ENCODE data around the gene ST7.

The ST7 gene

DNA sequence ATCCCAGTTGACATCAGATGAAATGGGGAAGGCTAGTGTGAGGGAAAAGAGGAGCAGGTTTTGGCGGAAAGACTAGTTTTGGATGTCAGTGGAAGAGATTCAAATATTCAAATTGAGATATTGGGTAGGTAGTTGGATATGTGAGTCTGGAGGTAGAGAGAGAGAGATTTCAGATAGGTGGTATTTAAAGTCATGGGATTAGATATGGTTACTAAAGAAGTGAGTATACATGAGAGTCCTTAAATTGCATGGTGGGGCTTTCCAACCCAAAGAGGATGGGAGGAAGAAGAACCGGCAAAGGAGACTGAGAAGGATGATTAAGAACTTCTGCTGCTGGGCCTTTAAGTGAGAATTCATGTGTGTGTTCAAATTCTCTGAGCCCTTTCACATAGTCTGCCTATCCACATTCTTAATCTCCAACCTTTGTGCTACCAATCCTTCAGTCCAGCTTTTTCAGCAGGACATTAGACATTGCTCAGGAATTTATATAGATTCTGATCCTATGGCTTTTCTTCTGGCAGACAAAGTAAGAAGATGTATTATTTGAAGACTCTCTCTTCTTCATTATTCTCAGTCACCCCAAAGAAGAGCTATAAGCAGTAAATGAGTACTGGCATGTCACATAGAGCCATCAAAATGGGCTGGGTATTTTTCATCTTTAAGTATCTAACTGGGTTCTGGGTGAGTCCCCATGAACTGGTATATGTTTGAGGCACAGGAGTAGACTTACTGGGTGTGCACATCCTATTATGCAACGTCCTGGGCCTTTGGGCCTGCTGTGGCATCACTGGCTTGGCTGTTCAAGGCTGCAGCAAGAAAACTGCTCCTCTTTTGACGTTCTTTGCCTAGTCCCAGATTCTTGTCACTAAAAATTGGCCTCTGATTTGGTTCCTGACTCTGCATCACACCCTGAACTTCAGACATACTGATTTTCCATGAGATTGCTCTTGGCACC, 33.6 kb downstream of the ST7 start:
- DNase-seq (ENCODE audit: low read depth), result peak; percentile 32
- no peak for TF ChIP-seq CTCF (IDR thresholded peaks at IDR 0.05; ENCODE audit: insufficient read depth, low read depth, low read length, missing control alignments)
- no peak overlapping the region for H3K4me3 ChIP-seq (ENCODE audit: low read length)

DNA sequence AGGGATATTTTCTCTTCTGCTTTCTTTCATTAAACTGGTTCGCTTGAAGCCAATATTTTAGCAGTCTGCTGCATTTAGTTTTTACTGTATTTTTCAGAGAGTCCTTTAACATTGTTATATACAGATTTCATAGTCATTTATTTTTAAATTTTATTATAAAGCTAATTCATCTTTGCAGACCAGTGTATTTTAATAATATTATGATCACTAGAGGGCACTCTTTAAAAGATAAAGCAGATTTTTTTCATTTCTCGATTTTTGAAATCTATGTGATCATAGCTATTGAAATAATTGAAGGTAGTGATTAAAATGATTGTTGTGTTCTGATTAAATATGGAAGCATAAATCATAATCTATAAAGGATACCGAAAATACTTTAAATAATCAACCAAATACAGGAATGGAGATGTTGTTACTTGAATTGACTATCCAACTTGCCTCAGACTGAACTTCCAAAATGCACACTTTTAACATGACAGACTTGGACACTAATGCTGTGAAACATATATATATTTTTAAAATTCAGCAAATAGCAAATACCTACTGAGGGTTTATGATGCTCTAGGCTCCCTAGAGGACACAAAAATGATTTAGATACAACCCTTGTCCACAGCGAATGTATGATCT, 35.2 kb downstream of the ST7 start:
- no peak overlapping the region for H3K4me3 ChIP-seq (ENCODE audit: low read length)
- no peak for DNase-seq (ENCODE audit: low read depth)
- TF ChIP-seq CTCF (IDR thresholded peaks at IDR 0.05; ENCODE audit: insufficient read depth, low read depth, low read length, missing control alignments), result no peak

GRCh38 chr7:116990056-116990455, 36.8 kb downstream of the ST7 start:
- DNase-seq (ENCODE audit: low read depth), result peak; percentile 65
- H3K4me3 ChIP-seq (ENCODE audit: low read length), result no peak overlapping the region
- TF ChIP-seq CTCF (IDR thresholded peaks at IDR 0.05; ENCODE audit: insufficient read depth, low read depth, low read length, missing control alignments), result no peak

DNA sequence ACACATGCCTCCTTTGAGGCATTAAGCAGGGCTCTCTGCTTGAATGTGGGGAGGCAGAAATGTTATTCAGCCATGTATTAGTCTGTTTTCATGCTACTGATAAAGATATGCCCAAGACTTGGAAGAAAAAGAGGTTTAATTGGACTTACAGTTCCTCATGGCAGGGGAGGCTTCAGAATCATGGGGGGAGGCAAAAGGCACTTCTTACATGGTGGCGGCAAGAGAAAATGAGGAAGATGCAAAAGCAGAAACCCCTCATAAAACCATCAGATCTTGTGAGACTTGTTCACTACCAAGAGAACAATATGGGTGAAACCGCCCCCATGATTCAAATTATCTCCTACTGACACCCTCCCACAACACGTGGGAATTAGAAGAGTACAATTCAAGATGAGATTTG, 37.9 kb downstream of the ST7 start:
- DNase-seq (ENCODE audit: low read depth), result no peak
- H3K4me3 ChIP-seq (ENCODE audit: low read length), result no peak overlapping the region
- no peak for TF ChIP-seq CTCF (IDR thresholded peaks at IDR 0.05; ENCODE audit: insufficient read depth, low read depth, low read length, missing control alignments)

DNA sequence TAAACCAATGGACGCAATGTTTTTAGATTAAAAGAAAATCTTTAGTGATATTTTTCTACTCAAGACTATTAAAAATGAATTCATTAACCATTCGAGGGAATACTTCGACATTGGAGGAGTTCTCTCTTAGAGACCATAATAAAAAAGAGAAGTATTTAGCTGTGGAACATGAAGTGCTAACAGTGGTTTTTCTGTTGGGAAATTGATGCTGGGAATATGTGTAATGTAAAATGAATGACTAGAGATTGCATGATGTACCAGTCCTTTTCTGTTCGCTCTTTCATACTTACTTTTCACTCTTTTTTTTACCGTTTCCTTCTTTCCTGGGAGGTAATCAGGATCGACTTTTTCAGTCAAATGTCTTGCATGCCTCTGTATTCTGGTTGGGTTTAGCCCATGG, 41.3 kb downstream of the ST7 start:
- no peak for TF ChIP-seq CTCF (IDR thresholded peaks at IDR 0.05; ENCODE audit: insufficient read depth, low read depth, low read length, missing control alignments)
- no peak overlapping the region for H3K4me3 ChIP-seq (ENCODE audit: low read length)
- no peak for DNase-seq (ENCODE audit: low read depth)

DNA sequence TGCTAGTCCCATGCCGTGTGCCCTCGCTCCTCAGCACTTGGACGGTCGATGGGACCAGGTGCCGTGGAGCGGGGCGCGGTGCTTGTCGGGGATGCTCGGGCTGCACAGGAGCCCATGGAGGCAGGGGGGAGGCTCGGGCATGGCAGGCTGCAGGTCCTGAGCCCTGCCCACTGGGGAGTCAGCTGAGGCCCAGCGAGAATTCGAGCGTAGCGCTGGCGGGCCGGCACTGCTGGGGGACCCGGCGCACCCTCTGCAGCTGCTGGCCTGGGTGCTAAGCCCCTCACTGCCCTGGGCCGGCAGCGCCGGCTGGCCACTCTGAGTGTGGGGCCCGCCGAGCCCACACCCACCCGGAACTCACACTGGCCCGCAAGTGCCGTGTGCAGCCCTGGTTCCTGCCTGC, 44.7 kb downstream of the ST7 start:
- no peak overlapping the region for H3K4me3 ChIP-seq (ENCODE audit: low read length)
- no peak for DNase-seq (ENCODE audit: low read depth)
- TF ChIP-seq CTCF (IDR thresholded peaks at IDR 0.05; ENCODE audit: insufficient read depth, low read depth, low read length, missing control alignments), result no peak

Data from epithelial cell of esophagus (primary cell).